ENCODE results near the gene TMEM184B.

Gene TMEM184B

GRCh38 chr22:38249803-38250642 is 22.8 kb downstream of the TMEM184B start:
- peaks cover 21 to 22% of the 10 kb centered on the region in 2 donors for H3K4me1 ChIP-seq (ENCODE audit: control insufficient read depth in 1 of 2, insufficient read depth in 2 of 2, low read length in 2 of 2)
- no peak overlapping the region for H3K27ac ChIP-seq (ENCODE audit: low read depth, low read length)
- H3K27me3 ChIP-seq (ENCODE audit: control insufficient read depth in 1 of 2, insufficient read depth in 2 of 2, low read length in 2 of 2): no peaks in the 10 kb centered on the region
- peaks cover 18 to 36% of the 10 kb centered on the region in 2 donors for H3K36me3 ChIP-seq (ENCODE audit: control insufficient read depth in 1 of 2, insufficient read depth in 2 of 2, low read length in 2 of 2)
- no peak overlapping the region for H3K9ac ChIP-seq (ENCODE audit: low read depth in 1 of 2, low read length in 2 of 2)
- peaks cover 2 to 5% of the 10 kb centered on the region in 2 donors for H3K9me3 ChIP-seq (ENCODE audit: control insufficient read depth in 1 of 2, low read length in 2 of 2)
- H3K4me3 ChIP-seq (ENCODE audit: low read depth in 1 of 2, low read length in 2 of 2): no peak overlapping the region

- no peak overlapping the region for H3K27ac ChIP-seq (ENCODE audit: low read depth, low read length)
- no peaks in the 10 kb centered on the region for H3K27me3 ChIP-seq (ENCODE audit: control insufficient read depth in 1 of 2, insufficient read depth in 2 of 2, low read length in 2 of 2)
- H3K9ac ChIP-seq (ENCODE audit: low read depth in 1 of 2, low read length in 2 of 2): no peak overlapping the region
- H3K9me3 ChIP-seq (ENCODE audit: control insufficient read depth in 1 of 2, low read length in 2 of 2): peaks cover 2 to 5% of the 10 kb centered on the region in 2 donors
- peaks cover 21 to 22% of the 10 kb centered on the region in 2 donors for H3K4me1 ChIP-seq (ENCODE audit: control insufficient read depth in 1 of 2, insufficient read depth in 2 of 2, low read length in 2 of 2)
- peaks cover 18 to 42% of the 10 kb centered on the region in 2 donors for H3K36me3 ChIP-seq (ENCODE audit: control insufficient read depth in 1 of 2, insufficient read depth in 2 of 2, low read length in 2 of 2)
- H3K4me3 ChIP-seq (ENCODE audit: low read depth in 1 of 2, low read length in 2 of 2): no peak overlapping the region
These were observed 23.5 kb downstream of the TMEM184B start for GRCh38 chr22:38249301-38249700.

- Histone ChIP-seq H3K4me3 (ENCODE audit: low read depth in 1 of 2, low read length in 2 of 2) (no peak overlapping the region), H3K27me3 (ENCODE audit: control insufficient read depth in 1 of 2, insufficient read depth in 2 of 2, low read length in 2 of 2) (no peaks in the 10 kb centered on the region), H3K36me3 (ENCODE audit: control insufficient read depth in 1 of 2, insufficient read depth in 2 of 2, low read length in 2 of 2) (peaks cover 24 to 42% of the 10 kb centered on the region in 2 donors), H3K27ac (ENCODE audit: low read depth, low read length) (no peak overlapping the region), H3K4me1 (ENCODE audit: control insufficient read depth in 1 of 2, insufficient read depth in 2 of 2, low read length in 2 of 2) (peaks cover 27 to 30% of the 10 kb centered on the region in 2 donors), H3K9me3 (ENCODE audit: control insufficient read depth in 1 of 2, low read length in 2 of 2) (peaks cover 2 to 5% of the 10 kb centered on the region in 2 donors), H3K9ac (ENCODE audit: low read depth in 1 of 2, low read length in 2 of 2) (no peak overlapping the region)
These were observed 24.5 kb downstream of the TMEM184B start for GRCh38 chr22:38248280-38248679.

- H3K9ac ChIP-seq (ENCODE audit: low read depth in 1 of 2, low read length in 2 of 2): no peak overlapping the region
- H3K27me3 ChIP-seq (ENCODE audit: control insufficient read depth in 1 of 2, insufficient read depth in 2 of 2, low read length in 2 of 2): no peaks in the 10 kb centered on the region
- peaks cover 30 to 36% of the 10 kb centered on the region in 2 donors for H3K4me1 ChIP-seq (ENCODE audit: control insufficient read depth in 1 of 2, insufficient read depth in 2 of 2, low read length in 2 of 2)
- peaks cover 2 to 5% of the 10 kb centered on the region in 2 donors for H3K9me3 ChIP-seq (ENCODE audit: control insufficient read depth in 1 of 2, low read length in 2 of 2)
- H3K27ac ChIP-seq (ENCODE audit: low read depth, low read length): no peak overlapping the region
- peaks cover 24 to 42% of the 10 kb centered on the region in 2 donors for H3K36me3 ChIP-seq (ENCODE audit: control insufficient read depth in 1 of 2, insufficient read depth in 2 of 2, low read length in 2 of 2)
- no peak overlapping the region for H3K4me3 ChIP-seq (ENCODE audit: low read depth in 1 of 2, low read length in 2 of 2)
These were observed 25.1 kb downstream of the TMEM184B start for GRCh38 chr22:38247713-38248112.

- Histone ChIP-seq H3K4me1 (ENCODE audit: control insufficient read depth in 1 of 2, insufficient read depth in 2 of 2, low read length in 2 of 2) (peaks cover 34 to 38% of the 10 kb centered on the region in 2 donors), H3K9ac (ENCODE audit: low read depth in 1 of 2, low read length in 2 of 2) (no peak overlapping the region), H3K27me3 (ENCODE audit: control insufficient read depth in 1 of 2, insufficient read depth in 2 of 2, low read length in 2 of 2) (no peaks in the 10 kb centered on the region), H3K4me3 (ENCODE audit: low read depth in 1 of 2, low read length in 2 of 2) (no peak overlapping the region), H3K36me3 (ENCODE audit: control insufficient read depth in 1 of 2, insufficient read depth in 2 of 2, low read length in 2 of 2) (peaks cover 24 to 42% of the 10 kb centered on the region in 2 donors), H3K27ac (ENCODE audit: low read depth, low read length) (no peak overlapping the region), H3K9me3 (ENCODE audit: control insufficient read depth in 1 of 2, low read length in 2 of 2) (peaks cover 2 to 5% of the 10 kb centered on the region in 2 donors)
These were observed 26.1 kb downstream of the TMEM184B start for GRCh38 chr22:38246692-38247091.

- H3K4me3 ChIP-seq (ENCODE audit: low read depth in 1 of 2, low read length in 2 of 2): no peak overlapping the region
- peaks cover 2 to 5% of the 10 kb centered on the region in 2 donors for H3K9me3 ChIP-seq (ENCODE audit: control insufficient read depth in 1 of 2, low read length in 2 of 2)
- no peaks in the 10 kb centered on the region for H3K27me3 ChIP-seq (ENCODE audit: control insufficient read depth in 1 of 2, insufficient read depth in 2 of 2, low read length in 2 of 2)
- peaks cover 32 to 36% of the 10 kb centered on the region in 2 donors for H3K4me1 ChIP-seq (ENCODE audit: control insufficient read depth in 1 of 2, insufficient read depth in 2 of 2, low read length in 2 of 2)
- no peak overlapping the region for H3K27ac ChIP-seq (ENCODE audit: low read depth, low read length)
- H3K9ac ChIP-seq (ENCODE audit: low read depth in 1 of 2, low read length in 2 of 2): no peak overlapping the region
- peaks cover 24 to 37% of the 10 kb centered on the region in 2 donors for H3K36me3 ChIP-seq (ENCODE audit: control insufficient read depth in 1 of 2, insufficient read depth in 2 of 2, low read length in 2 of 2)
These were observed 26.7 kb downstream of the TMEM184B start for GRCh38 chr22:38246046-38246658.

GRCh38 chr22:38244106-38244505 is 28.7 kb downstream of the TMEM184B start:
- Histone ChIP-seq H3K9me3 (ENCODE audit: control insufficient read depth in 1 of 2, low read length in 2 of 2) (no peaks in the 10 kb centered on the region), H3K4me1 (ENCODE audit: control insufficient read depth in 1 of 2, insufficient read depth in 2 of 2, low read length in 2 of 2) (peaks cover 44 to 48% of the 10 kb centered on the region in 2 donors), H3K27me3 (ENCODE audit: control insufficient read depth in 1 of 2, insufficient read depth in 2 of 2, low read length in 2 of 2) (no peaks in the 10 kb centered on the region), H3K36me3 (ENCODE audit: control insufficient read depth in 1 of 2, insufficient read depth in 2 of 2, low read length in 2 of 2) (peaks cover 20 to 32% of the 10 kb centered on the region in 2 donors), H3K9ac (ENCODE audit: low read depth in 1 of 2, low read length in 2 of 2) (no peak overlapping the region), H3K27ac (ENCODE audit: low read depth, low read length) (no peak overlapping the region), H3K4me3 (ENCODE audit: low read depth in 1 of 2, low read length in 2 of 2) (no peak overlapping the region)

- no peaks in the 10 kb centered on the region for H3K9me3 ChIP-seq (ENCODE audit: control insufficient read depth in 1 of 2, low read length in 2 of 2)
- no peaks in the 10 kb centered on the region for H3K27me3 ChIP-seq (ENCODE audit: control insufficient read depth in 1 of 2, insufficient read depth in 2 of 2, low read length in 2 of 2)
- peak overlapping the region; percentile 52 for H3K27ac ChIP-seq (ENCODE audit: low read depth, low read length)
- peaks cover 52 to 57% of the 10 kb centered on the region in 2 donors for H3K4me1 ChIP-seq (ENCODE audit: control insufficient read depth in 1 of 2, insufficient read depth in 2 of 2, low read length in 2 of 2)
- H3K36me3 ChIP-seq (ENCODE audit: control insufficient read depth in 1 of 2, insufficient read depth in 2 of 2, low read length in 2 of 2): peaks cover 20 to 31% of the 10 kb centered on the region in 2 donors
- no peak overlapping the region for H3K4me3 ChIP-seq (ENCODE audit: low read depth in 1 of 2, low read length in 2 of 2)
- peak overlapping the region in 1 of 2 donors; percentile 32 for H3K9ac ChIP-seq (ENCODE audit: low read depth in 1 of 2, low read length in 2 of 2)
These were observed 29.6 kb downstream of the TMEM184B start for GRCh38 chr22:38243007-38243765.

- Histone ChIP-seq H3K4me1 (ENCODE audit: control insufficient read depth in 1 of 2, insufficient read depth in 2 of 2, low read length in 2 of 2) (peaks cover 48 to 50% of the 10 kb centered on the region in 2 donors), H3K9ac (ENCODE audit: low read depth in 1 of 2, low read length in 2 of 2) (no peak overlapping the region), H3K4me3 (ENCODE audit: low read depth in 1 of 2, low read length in 2 of 2) (no peak overlapping the region), H3K36me3 (ENCODE audit: control insufficient read depth in 1 of 2, insufficient read depth in 2 of 2, low read length in 2 of 2) (peaks cover 6 to 19% of the 10 kb centered on the region in 2 donors), H3K27ac (ENCODE audit: low read depth, low read length) (no peak overlapping the region), H3K27me3 (ENCODE audit: control insufficient read depth in 1 of 2, insufficient read depth in 2 of 2, low read length in 2 of 2) (no peaks in the 10 kb centered on the region), H3K9me3 (ENCODE audit: control insufficient read depth in 1 of 2, low read length in 2 of 2) (no peaks in the 10 kb centered on the region)
These were observed 32.0 kb downstream of the TMEM184B start for GRCh38 chr22:38240734-38241252.

Data from duodenal mucosa (tissue), 2 donors.